GM12878 (cell line): Measurements from ENCODE around the gene PDE11A. TPM values are rescaled to one million over a fixed set of nuclear protein-coding genes. Genes with fewer than 3 reads are reported as not detected.

Experiments
- KLF5 ChIP-seq: fragments of 450-650 bp; IDR thresholded peaks from 2 replicates; pipeline ENCODE4 v1.6.1; 2014; ENCODE audit warnings: mild to moderate bottlenecking; ENCODE audit not compliant: partially characterized antibody
- MEF2A ChIP-seq: IDR thresholded peaks from 2 replicates; pipeline ENCODE4 v1.6.1; 2011; ENCODE audit warnings: low read depth, mild to moderate bottlenecking, low read length, moderate library complexity; ENCODE audit not compliant: insufficient read depth
- PKNOX1 ChIP-seq: fragments of 450-650 bp; IDR thresholded peaks from 2 replicates; pipeline ENCODE4 v1.6.1; 2016; ENCODE audit warnings: mild to moderate bottlenecking
- POLR2AphosphoS2 ChIP-seq: IDR thresholded peaks from 2 replicates; pipeline ENCODE4 v1.6.1; 2011; ENCODE audit warnings: low read depth, mild to moderate bottlenecking, low read length, improper control_type of control experiment, moderate library complexity
- RB1 ChIP-seq: fragments of 450-650 bp; formaldehyde crosslinking; IDR thresholded peaks from 2 replicates; pipeline ENCODE4 v1.6.1; 2017; ENCODE audit warnings: mild to moderate bottlenecking, borderline replicate concordance
- SMAD5 ChIP-seq: IDR thresholded peaks from 2 replicates; pipeline ENCODE4 v1.6.1; 2016; ENCODE audit warnings: antibody characterized with exemption, low read depth
- USF1 ChIP-seq: IDR thresholded peaks from 2 replicates; pipeline ENCODE4 v1.6.1; 2011; ENCODE audit warnings: borderline replicate concordance, low read depth, mild to moderate bottlenecking, moderate library complexity, mixed read lengths, low read length; ENCODE audit not compliant: insufficient read depth; ENCODE audit errors: extremely low read length
- ZBTB40 ChIP-seq: fragments of 450-650 bp; IDR thresholded peaks from 2 replicates; pipeline ENCODE4 v1.6.1; 2016; ENCODE audit warnings: mild to moderate bottlenecking, moderate library complexity, borderline replicate concordance
- polyA plus RNA-seq, 11 experiments: library from polyadenylated mRNA; depleted of rRNA in 4 of 11; unstranded in 6 of 11; stranded (reverse) in 5 of 11; fragments of >200 nt; fragmentation: Nextera tagmentation in 4 of 11; fragmentation: Illumina TruSeq in 1 of 11; extraction: Ambion mirVana in 4 of 11; extraction: Trizol in 1 of 11; gene quantifications; 1 replicate in 1 of 11; 2 replicates in 10 of 11; pipeline versions ENCODE4 v1.2.1 to v1.2.3, GENCODE V29; 2011 to 2016; ENCODE audit warnings: inconsistent platforms in 2 of 11, missing spikeins in 2 of 11, low read depth in 1 of 11
- total RNA-seq, 4 experiments: library from RNA; depleted of rRNA in 3 of 4; stranded (reverse); fragments of >200 nt in 3 of 4; fragmentation: Illumina TruSeq in 1 of 4; extraction: Trizol in 1 of 4; gene quantifications; 2 replicates each; pipeline versions ENCODE4 v1.2.1 to v1.2.3, GENCODE V29; 2013 to 2021

The PDE11A gene
- total and polyA plus RNA-seq, 10 of the 15 experiments (the other 5 are each of a cell fraction or from before 2014, with no cell fraction given) = 0.01 to 0.17 (median 0.06) TPM; not detected in 5

GRCh38 chr2:177726931-177727348 is 345.6 kb downstream of the PDE11A start (continued):
- TF ChIP-seq ZBTB40 (no peak), USF1 (no peak), SMAD5 (no peak), POLR2AphosphoS2 (no peak), PKNOX1 (no peak), KLF5 (no peak), MEF2A (no peak), RB1 (no peak)
